Effector CD4-positive, alpha-beta T cell (primary cell): Measurements from ENCODE around the gene TNFRSF17.

ENCODE experiments used
- DNase-seq: peaks from one replicate; pipeline ENCODE4 v3.0.0-alpha.2; 2020

Gene TNFRSF17

DNA sequence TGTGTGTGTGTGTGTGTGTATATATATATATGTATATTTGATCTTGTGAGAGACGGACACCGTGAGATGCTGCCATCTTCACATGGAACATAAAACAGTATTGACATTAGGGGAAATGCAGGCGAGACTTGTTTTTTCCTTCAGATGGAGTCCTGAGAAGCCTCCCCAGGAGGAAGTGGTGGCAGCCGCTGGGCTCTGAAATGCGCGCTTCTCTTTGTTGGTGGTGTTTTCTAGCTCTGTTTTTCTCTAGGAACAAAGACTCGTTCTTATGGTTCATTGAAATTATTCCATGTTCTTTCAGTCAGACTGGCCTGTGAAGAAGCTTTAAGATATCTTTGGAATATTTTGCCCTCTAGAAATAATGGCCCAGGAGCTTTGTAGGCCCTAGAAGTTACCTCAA lies 44.5 kb downstream of the TNFRSF17 start:
- DNase-seq = no peak

DNA sequence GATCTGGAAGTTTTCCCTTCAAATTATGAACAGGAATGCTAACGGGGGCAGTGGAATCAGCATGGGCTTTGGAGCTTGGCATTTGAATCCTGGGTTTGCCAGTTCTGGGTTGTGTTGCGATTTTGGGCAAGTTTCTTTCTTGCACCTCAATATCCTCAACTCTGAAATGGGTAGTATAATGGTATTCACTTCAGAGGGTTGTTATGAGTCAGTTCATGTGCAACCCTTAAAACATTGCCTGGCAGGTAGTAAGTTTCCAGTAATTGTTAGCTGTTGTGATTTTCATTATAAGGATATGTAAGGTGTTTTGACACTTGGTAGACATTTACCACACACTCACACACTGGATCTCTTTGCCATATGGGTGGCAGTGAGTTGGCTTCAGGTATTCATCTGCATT lies 44.9 kb downstream of the TNFRSF17 start:
- DNase-seq = no peak

DNA sequence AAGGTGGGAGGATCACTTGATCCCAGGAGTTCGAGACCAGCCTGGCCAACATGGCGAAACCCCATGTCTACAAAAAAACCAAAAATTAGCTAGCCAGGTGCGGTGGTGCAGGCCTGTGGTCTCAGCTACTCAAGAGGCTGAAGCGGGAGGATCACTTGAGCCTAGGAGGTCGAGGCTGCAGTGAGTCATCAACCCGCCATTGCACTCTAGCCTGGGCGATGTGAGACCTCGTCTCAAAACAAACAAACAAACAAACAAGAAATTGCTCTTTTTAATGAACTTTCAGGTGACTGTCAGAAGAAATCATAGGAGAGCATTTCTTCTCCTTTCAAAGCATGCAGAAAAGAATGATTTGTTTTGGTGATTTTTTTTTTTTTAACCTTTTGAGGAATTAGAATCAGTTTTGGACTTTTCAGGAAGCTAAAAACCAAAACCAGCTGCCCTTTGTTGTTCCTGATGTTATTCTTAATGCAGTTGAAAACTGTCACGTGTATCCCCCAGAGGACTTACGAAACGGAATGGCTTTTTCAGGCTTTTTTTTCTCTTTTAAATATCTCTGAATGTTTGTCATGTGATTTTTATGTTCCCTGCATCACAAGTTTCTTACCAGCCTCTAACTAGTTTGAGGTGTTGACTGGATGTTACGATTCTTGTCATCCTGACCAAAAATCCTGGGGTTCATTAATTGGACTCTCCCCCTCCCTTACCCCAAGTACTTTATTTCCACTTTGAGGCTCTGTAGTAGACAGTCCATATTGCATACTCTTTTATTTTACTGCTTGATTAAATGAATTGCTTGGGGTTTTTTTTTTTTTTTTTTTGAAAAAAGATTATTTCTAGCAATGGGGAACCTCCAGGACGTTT lies 45.6 kb downstream of the TNFRSF17 start:
- no peak for DNase-seq

DNA sequence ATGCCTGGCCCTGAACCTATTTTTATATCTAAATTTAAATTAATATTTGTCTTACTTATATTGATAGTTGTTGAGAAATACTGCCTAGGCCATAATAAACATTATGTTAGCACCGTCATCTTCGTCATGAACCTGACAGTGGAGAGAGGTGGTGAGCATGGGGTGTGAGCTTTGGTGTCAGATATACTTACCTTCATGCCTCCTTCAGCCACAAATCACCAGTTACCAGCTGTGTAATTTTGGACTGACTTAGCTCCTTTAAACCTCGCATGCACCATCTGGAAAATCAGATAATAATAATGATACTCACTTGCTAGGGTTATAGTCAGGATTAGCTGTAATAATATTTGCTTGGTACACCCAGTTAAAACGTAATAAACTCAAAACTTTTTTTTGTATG lies 46.6 kb downstream of the TNFRSF17 start:
- no peak for DNase-seq

DNA sequence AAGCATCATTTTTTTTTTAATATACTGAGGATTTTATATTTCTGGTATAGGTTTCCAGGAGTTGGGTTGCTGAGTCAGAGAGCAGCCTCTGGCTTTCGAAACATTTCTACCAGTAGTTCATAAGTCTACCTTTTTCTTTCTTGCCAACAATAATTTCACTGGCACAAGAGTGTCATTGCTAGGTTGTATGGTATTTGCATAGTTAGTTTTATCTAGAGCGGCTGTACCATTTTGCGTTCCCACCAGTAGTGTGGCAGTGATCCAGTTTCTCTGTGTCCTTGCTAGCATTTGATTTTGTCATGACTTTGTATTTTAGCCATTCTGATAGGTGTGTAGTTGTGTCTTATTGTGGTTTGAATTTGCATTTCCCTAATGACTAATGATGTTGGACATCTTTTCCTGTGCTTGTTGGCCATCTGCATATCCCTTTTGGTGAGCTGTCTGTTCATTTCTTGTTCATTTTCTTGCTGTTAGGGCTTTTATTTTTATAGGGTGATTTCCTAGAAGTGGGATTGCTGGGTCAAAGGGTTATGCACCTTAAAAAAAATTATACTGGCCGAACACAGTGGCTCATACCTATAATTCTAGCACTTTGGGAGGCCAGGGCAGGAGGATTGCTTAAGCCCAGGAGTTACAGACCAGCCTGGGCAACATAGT lies 51.4 kb downstream of the TNFRSF17 start:
- no peak for DNase-seq

DNA sequence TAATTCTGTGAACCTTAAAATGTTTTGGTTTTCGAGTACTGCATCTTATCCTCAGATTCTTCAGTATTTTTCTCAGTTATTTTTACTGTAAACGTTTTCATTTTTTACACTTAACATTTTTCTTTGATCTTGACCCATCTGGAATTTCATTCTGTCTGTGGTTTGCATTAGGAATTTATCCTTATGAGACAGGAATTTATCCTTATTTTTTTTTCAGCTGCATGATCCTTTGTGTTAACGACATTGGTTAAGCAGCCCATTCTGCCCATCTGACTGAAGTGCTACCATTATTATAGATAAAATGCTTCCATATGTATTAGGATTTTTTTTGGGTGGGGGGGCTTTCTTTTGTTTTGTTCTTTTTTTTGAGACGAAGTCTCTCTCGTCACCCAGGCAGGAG lies 52.5 kb downstream of the TNFRSF17 start:
- no peak for DNase-seq
